T1000 (cell line): ENCODE results near the gene UBASH3A.

Source experiments
- DNase-seq: peaks from one replicate; lab custom pipeline; 2025; ENCODE audit warnings: mixed read lengths; lab: John Stamatoyannopoulos, UW

Gene UBASH3A, protein sequence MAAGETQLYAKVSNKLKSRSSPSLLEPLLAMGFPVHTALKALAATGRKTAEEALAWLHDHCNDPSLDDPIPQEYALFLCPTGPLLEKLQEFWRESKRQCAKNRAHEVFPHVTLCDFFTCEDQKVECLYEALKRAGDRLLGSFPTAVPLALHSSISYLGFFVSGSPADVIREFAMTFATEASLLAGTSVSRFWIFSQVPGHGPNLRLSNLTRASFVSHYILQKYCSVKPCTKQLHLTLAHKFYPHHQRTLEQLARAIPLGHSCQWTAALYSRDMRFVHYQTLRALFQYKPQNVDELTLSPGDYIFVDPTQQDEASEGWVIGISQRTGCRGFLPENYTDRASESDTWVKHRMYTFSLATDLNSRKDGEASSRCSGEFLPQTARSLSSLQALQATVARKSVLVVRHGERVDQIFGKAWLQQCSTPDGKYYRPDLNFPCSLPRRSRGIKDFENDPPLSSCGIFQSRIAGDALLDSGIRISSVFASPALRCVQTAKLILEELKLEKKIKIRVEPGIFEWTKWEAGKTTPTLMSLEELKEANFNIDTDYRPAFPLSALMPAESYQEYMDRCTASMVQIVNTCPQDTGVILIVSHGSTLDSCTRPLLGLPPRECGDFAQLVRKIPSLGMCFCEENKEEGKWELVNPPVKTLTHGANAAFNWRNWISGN

DNA sequence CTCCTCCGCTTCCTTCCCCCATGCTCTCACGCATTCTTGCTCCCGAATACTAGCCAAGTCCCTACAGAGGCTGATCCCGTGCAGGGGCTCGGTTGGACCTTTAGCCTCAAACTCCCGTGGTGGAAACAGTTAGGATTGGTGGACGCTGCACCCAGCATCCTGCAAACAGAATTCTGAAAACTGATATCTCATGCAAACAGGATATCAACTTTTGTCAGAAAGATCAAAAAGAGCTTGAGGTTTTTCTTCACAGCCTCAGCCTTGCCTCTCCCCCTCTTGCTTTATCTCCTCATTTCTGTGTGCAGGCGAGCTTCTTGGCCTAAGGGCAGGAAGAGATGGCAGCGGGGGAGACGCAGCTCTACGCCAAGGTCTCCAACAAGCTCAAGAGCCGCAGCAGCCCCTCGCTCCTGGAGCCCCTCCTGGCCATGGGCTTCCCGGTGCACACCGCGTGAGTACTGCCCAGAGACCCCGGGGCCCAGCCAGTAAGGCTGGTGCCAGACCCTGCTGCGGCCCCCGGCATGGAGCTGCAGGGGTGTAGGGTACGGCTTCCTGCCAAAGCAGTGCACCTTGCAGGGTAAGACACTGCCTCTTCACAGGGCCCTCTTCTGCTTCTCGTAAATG lies at the start of gene UBASH3A:
UBASH3A (plus strand) TSS at position 292 of the 621 bp plus-strand sequence; CDS start at position 336, 44 bp downstream.
- DNase-seq: no peak

DNA sequence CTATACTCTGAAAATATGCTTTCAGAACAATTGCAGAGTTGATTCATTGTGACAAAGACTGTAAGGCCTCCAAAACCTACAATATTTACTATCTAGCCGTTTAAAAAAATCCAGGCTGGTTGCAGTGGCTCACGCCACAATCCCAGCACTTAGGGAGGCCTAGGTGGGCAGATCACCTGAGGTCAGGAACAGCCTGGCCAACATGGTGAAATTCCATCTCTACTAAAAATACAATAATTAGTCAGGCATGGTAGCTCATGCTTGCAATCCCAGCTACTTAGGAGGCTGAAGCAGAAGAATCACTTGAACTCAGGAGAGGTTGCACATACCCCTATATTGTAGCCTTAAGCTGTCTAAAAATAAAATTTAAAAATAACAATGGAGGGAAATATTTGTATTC lies 47.7 kb upstream of the UBASH3A start:
- no peak for DNase-seq

DNA sequence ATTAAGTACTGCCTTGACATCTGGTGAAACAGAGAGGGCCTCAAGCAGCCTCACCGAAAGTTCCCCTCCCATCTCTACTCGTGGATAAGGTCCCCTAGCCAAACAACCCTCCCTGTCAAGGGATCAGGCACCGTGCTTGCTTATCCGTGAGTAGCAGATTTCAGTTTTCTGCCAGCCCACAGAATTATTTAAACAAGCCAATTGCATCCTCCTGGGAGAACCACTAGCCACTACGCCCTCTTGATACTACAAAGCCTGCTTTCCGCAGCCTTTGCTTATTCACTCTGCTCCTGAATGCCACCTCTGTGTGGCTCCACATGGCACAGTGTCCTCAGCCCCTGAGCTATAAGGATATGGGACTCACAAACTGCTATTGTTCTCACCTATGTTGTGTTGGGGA lies 47.1 kb upstream of the UBASH3A start:
- DNase-seq: no peak

DNA sequence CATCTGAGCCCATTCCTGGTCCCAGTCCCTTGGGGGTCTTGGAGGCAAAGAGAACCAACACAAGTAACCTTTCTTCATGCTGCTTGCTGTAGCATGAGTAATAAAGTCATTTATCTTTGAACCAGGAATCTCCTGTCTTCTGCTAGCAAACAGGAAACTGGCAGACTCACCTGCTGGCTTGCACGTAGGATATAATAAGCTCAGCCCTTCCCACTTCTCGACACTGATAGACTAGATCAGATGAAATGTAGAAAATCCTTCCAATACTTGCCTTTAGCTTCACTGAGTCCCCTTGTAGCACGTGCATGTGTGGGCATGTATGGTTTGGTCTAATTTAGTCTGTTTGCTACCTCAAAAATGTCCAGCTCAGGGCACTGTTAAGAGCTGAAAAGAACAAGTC lies 46.4 kb upstream of the UBASH3A start:
- DNase-seq: no peak

DNA sequence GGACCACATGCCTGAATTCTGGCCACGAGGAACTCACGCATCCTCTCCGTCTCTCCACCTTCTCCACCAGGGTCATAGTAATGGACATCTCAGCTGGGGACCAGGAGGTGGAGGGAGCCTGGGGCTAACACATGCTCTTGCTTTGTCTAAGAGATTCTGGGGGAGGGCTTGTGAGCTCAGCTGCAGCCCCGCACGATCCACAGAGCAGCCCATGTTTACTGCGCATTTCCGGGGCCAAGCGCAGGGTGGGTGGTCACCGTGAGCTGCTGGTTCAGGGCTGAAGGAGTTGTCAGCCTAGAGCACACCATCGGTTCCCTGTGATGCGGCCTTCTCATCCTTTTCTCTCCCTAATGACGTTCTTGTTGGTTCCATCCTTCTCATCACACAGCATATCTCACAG lies 45.4 kb upstream of the UBASH3A start:
- no peak for DNase-seq

DNA sequence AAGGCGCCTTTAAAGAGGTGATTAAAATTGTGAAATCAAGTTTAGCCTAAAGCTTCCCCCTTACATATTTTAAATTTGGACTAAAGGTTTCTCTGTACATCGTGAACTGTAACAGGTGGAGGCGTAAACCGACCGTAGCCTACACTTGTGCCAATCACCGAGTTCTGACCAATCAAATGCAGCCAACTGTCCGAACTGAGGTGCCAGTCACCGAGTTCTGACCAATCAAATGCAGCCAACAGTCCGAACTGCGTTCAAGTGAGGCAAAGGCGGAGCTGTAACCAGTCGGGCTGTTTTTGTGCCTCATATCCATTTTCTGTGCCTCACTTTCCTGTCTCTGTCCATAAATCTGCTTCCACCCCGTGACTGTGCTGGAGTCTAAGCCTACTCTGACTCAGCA lies 44.8 kb upstream of the UBASH3A start:
- DNase-seq: no peak

DNA sequence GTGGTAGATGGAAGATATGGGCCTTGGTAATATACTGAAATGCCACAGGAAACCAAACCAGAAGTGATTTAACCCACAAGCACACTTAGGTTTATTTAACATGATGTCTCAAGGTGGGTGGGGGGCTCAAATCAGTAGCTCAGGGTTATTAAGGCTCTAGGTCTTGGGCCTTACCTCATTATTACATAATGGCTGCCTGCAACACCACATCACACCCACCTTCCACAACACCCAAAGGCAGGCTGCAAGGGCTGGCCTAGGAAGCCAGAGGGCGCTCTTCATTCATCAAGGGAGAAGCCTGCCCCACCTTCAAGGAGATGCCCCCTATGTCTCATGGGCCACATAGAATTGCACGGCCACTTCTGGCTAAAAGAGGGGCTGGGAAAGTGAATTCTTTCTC lies 43.4 kb upstream of the UBASH3A start:
- no peak for DNase-seq

DNA sequence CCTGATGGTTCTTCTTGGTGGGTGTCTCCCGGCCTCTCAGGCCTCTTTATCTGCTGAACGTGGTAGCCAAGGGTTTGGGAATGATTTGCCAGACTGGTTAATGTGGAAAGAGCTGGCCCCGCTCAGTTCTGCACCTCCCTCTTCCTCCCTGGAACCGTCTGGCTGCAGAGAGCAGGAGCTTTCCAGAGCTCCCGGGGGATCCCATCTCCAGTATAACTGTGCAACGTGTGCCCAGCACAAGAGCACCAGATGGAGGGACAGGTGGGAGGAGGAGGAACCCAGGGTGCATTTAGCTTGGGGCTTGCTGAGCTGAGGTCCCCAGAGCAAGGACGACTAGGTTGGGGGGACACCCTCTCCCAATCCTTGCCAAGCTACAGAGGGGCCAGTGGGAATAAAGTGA lies 42.4 kb upstream of the UBASH3A start:
- DNase-seq: no peak

DNA sequence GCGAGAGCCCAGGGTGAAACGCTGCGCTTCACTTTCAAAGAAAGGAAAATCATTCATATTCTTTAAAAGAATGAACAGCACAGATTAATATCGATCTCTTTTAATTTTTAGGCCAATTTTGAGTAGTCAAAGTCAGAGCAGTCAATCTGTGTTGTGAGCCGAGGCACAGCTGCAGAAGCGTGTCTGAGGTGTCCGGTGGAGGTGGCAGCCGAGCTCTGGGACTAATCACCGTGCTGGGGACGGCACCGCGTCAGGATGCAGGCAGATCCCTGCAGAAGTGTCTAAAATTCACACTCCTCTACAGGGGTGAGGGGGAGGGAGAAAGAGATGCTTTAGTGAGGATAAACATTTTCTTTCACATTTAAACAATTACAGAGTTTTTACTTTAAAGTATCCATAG lies 41.5 kb upstream of the UBASH3A start:
- DNase-seq: no peak

DNA sequence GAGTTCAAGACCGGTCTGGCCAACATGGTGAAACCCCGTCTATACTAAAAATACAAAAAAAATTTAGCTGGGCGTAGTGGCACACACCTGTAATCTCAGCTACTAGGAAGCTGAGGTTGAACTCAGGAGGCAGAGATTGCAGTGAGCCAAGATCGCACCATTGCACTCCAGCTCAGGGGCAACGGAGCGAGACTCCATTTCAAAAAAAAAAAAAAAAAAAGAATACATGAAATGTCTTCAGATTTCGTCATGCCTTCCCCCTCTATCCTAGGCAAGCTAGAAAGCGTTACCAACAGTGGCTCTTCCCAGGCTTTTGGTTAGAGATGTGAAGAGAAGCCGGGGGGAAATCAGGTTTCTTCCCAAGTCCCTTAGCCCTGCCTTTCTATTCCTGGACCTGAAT lies 41.0 kb upstream of the UBASH3A start:
- no peak for DNase-seq

DNA sequence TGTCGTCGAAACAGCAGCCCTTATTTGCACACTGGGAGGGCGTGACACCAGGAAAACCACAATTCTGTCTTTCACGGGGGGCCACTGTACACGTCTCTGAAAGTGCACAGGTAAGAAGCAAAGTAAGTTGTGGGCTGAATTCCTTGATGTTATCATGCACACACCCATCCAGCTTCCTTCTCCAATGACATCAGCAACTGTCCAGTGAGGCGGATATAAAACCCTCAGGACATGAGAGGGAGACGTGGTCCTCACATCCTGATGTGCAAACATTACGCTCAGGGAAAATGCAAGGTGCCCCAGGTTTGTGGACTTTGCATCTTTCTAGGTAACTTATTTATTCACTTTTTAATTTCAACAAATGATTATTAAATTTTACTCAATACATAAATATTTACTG lies 40.4 kb upstream of the UBASH3A start:
- DNase-seq: no peak

DNA sequence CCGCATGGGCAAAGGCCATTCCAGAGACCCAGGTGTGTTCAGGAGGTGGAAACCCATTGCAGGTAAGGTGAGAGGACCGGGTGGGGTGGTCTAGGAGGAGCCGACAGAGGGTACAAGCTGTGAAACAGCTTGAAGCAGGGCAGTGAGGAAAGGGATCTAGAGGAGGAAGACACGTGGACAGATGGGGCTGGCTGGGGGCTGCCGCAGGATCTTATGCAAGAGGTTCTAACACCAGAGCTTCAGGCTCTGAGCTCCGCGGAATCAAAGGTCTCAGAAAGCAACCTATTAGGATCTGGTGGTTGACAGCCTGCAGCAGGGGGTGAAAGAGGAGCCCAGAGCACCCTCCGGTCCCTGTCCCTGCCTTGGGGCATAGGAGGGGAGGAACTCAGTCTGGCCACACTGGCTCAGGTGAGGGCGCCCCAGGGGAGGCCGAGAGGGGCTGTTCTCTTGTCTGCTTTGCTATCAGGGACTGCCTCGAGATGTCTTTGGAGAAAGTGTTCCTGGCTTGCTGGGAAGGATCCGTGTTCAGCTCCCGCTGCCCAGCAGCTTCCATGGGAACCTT lies 39.3 kb upstream of the UBASH3A start:
- no peak for DNase-seq

DNA sequence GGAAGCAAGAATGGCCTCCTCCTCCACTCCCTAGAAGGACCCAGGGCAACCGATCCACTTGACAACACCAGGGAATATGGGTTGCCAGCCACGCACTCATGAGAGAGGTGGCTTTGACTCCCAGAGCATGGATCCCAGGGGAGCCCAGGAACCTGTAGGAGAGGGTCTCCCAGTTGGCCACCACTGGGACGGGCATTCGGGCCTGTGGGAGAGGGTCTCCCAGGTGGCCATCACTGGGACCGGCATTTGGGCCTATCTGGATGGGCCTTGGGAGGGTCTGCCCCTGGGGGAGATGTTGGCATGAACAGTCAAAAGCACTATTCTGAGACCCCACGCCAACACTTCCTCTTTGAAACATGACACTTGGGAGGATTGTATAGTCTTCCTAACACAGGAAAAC lies 37.9 kb upstream of the UBASH3A start:
- DNase-seq: no peak

DNA sequence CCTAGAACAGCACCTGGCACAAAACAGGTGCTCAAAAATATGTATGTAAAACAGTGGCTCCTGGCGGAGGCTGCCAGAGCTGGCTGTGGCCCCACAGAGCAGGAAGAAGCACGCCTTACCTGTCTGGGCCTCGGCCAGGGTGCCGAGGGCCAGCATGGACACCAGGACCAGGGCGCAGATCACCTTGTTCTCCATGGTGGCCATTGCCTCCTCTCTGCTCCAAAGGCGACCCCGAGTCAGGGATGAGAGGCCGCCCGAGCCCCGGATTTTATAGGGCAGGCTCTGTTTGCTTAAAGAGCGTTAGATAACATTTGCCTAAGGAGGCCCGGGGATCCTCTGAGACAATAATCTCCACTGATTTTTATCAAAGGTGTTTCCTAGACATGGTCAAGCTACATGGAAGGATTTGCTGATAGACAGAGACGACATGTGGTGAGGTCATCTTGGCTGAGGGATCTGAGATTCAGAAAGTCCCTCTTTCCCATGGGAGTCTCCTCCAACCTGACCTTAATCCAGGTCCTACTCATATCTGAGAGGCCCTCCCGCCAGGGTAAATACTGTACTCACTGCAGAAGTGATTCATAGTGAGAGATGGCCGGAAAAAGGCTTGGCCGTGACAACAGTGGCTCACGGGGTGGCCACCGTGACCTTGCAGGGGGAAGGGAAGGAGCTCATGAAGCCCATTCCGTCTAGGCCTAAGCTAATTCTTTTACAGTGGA lies 37.3 kb upstream of the UBASH3A start, which contains the start of gene TFF1:
TFF1 (minus strand) TSS at position 244 of the 719 bp plus-strand sequence; CDS start at position 204, 40 bp downstream.
- no peak for DNase-seq

DNA sequence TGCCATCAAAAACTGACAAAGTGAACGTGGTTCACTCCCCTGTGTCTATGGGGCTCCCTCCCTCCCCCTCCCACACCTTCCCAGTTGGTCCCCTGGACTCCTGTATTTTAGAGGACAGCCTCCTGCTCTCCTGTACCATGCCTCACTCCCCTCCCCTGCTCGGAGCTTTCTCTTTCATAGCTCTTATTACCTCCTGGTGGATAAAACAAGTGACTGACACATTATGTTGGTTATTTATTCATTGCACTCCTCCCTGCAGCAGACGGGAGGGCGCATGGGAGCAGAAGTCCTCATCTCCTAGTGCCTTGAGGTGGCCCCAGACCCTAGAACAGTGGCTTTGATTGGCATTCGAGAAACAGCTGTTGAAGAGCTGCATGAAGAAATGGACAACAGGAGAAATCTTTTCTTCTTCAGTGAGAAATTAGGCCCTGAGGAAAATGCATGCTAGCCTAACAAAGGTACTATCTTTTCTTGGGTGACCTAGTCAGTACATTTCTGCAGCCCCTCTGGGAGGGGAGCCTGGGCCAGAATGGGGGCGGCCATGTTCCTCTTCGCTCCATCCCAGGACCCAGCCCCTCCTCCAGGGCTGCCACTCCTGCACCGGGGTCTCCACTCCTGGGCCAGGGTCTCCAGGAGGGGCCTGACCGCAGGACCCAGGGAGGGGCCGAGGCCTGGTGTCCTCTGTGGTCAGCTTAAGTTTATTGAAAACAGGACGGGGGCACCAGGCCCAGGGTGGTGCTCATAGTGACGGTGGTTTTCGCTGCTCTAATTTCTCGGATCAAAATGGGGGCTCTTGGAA lies 36.1 kb upstream of the UBASH3A start:
- no peak for DNase-seq

DNA sequence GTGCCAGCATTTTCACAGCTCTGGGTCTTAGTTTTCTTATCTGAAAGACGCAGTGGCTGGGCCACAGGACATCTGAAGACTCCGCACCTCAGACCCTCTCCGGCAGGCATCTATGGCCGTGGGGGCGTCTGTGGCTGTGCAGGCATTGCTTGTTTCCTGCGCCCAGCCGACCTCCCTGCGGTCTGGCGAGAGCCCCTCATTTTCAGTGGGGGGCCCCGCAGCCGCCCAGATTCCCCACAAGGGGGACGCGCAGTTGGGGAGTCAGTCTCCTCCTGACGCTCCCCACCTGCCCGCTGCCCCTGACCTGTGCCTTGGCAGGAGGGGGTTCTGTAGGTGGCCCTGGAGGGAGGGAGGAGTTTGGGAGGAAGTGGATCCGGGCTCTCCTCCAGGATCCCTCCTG lies 33.9 kb upstream of the UBASH3A start:
- no peak for DNase-seq

DNA sequence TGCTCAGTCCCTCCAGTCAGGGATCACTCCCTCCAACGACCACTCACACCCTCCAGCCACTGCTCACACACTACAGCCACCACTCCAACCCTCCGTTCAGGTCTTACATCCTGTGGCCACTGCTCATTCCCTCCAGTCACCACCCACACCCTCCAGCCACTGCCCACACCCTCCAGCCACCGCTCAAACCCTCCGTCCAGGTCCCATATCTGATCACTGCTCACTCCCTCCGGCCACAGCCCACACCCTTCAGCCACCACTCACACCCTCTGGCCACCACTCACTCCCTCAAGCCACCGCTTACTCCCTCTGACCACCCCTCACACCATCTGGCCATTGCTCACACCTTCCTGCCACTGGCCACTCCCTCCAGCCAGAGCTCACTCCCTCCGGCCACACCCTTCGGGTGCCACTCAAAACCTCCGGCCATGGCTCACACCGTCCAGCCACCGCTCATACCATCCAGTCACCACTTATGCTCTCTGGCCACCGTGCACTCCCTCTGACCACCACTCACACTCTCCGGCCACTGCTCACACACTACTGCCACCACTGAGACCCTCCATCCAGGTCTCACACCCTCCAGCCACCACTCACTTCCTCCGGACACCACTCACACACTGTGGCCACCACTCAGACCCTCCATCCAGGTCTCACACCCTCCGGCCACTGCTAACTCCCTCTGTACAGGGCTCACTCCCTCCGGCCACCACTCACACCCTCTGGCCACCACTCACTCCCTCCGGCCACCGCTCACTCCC lies 32.6 kb upstream of the UBASH3A start:
- no peak for DNase-seq

DNA sequence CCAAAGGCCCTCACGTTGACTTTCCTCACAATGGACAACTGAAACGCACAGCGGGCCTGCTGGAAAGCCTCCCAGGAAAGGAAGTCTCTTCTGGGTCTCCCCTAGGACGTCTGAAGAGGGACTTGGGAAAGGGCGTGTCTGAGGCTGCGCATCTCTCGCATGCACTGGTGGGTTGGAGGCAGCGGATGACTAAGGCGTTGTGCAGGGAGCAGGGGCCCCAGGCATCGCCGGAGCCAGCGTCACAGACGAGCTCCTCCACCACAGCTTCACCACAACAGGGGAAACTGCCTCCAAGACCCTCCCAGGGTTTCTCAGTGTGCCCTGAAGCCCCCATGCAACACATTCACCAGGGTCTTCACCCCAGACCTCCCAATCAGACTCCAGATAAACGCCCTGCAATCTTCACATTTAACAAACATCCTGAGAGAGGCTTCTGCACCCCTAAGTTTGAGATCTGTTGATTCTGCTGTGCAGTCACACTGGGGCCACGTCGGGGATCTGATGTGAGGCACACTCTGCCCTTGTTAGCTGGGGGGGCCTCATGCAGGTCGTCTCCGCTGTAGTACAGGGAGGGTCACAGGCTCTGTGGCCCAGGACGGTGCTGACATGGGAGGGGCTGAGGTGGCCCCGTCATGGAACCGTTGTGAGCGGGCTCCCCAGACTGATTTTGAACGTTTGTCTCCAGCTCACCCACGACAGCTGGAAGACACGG lies 30.4 kb upstream of the UBASH3A start:
- DNase-seq: no peak

DNA sequence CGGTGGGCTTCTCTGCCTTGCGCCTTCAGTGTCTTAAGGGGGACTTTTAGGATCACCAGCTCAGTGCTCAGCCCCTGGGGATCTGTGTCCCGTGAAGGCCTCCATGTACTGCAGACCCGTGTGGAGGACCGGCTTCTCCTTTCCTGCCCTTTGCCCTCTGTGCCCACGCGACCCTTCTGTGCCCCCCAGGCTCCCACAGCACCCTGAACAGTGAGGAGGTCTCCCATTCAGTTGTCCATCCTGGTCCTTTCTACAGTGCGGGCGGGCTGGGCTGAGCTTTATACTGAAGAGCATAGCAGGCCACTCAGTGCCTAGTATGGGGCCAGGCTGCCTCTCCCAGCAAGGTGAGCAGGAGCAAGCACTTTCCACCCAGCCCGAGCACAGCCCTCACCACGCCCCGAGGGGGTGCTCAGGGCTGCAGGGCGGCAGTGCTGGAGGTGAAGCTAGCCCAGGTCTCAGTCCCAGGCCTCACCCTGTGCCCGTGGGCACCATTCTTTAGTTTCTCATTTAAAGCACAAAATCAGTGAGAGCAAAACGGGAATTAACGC lies 29.7 kb upstream of the UBASH3A start:
- no peak for DNase-seq

DNA sequence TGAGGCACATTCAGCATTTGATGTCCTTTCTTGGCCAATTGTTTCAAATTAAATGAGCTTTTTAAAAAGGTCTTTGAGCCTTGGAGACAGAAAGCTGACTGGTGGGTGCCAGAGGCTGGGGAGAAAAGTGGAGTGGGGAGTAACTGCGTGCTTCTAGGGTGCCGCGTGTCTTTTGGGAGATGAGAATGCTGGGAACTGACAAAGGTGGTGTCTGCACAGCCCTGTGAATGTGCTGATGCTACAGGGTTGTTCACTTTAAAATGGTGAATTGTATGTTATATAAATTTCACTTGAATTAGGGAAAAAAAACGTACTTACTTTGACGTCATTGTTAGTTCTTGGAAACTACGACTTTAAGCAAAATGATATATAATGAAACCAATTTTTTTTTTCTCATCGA lies 29.2 kb upstream of the UBASH3A start:
- DNase-seq: no peak
